ENCODE measurements around the gene DLGAP1. TPM values are rescaled to one million over a fixed set of nuclear protein-coding genes. Genes with fewer than 3 reads are reported as not detected.

Gene DLGAP1
- total RNA-seq, 1 experiment from 2014 or later: 0.39 TPM

GRCh38 chr18:3605486-3605952, 849.6 kb downstream of the DLGAP1 start:
- no peak for DNase-seq (ENCODE audit: low read depth, low spot score)
- H3K27ac ChIP-seq (ENCODE audit: low read depth, low read length): peak overlapping the region; percentile 100
- intact Hi-C loops (cut with micrococcal nuclease): no loop called here
- no peaks in the 10 kb centered on the region for H3K9me3 ChIP-seq (ENCODE audit: control insufficient read depth in 1 of 2, insufficient read depth in 1 of 2, low read depth in 1 of 2, low read length in 2 of 2)
- peaks cover 53% of the 10 kb centered on the region for H3K79me2 ChIP-seq (ENCODE audit: insufficient read depth, low read length)
- no TSS peak for BruUV-seq (replicated peaks)
- TF ChIP-seq JUND (IDR thresholded peaks at IDR 0.05) (no peak), ZNF274 (IDR thresholded peaks at IDR 0.05; ENCODE audit: low read depth, low read length) (no peak), EZH2phosphoT487 (IDR thresholded peaks at IDR 0.05; ENCODE audit: borderline replicate concordance) (no peak), ATF3 (IDR thresholded peaks at IDR 0.05) (no peak), CEBPB (IDR thresholded peaks at IDR 0.05; ENCODE audit: low read depth) (no peak), SRF (IDR thresholded peaks at IDR 0.05; ENCODE audit: low read depth) (no peak), SIN3A (IDR thresholded peaks at IDR 0.05; ENCODE audit: low read depth) (no peak), POLR2A (IDR thresholded peaks at IDR 0.05; ENCODE audit: borderline replicate concordance, extremely low read depth, insufficient read depth, insufficient read length) (no peak), ELF1 (IDR thresholded peaks at IDR 0.05; ENCODE audit: borderline replicate concordance, low read depth) (no peak), EGR1 (IDR thresholded peaks at IDR 0.05; ENCODE audit: low read depth) (no peak), CTCF (IDR thresholded peaks at IDR 0.05 in 2 of 3, conservative IDR thresholded peaks at IDR 0.05 in 1 of 3; ENCODE audit: borderline replicate concordance in 1 of 3, insufficient read depth in 1 of 3, low read depth in 2 of 3, low read length in 2 of 3) (no peak), MAX (IDR thresholded peaks at IDR 0.05) (no peak), EZH2 (IDR thresholded peaks at IDR 0.05) (no peak), TCF7L2 (IDR thresholded peaks at IDR 0.05; ENCODE audit: borderline replicate concordance, extremely low read depth, insufficient read depth, insufficient read length) (no peak), POLR2AphosphoS5 (IDR thresholded peaks at IDR 0.05; ENCODE audit: low read depth, low read length) (no peak), CBX3 (IDR thresholded peaks at IDR 0.05; ENCODE audit: low read depth) (no peak), FOSL1 (IDR thresholded peaks at IDR 0.05; ENCODE audit: low read depth) (no peak), ZFX (IDR thresholded peaks at IDR 0.05) (no peak), SP1 (IDR thresholded peaks at IDR 0.05; ENCODE audit: low read depth) (no peak)
- TF ChIP-seq, protein P1, sequence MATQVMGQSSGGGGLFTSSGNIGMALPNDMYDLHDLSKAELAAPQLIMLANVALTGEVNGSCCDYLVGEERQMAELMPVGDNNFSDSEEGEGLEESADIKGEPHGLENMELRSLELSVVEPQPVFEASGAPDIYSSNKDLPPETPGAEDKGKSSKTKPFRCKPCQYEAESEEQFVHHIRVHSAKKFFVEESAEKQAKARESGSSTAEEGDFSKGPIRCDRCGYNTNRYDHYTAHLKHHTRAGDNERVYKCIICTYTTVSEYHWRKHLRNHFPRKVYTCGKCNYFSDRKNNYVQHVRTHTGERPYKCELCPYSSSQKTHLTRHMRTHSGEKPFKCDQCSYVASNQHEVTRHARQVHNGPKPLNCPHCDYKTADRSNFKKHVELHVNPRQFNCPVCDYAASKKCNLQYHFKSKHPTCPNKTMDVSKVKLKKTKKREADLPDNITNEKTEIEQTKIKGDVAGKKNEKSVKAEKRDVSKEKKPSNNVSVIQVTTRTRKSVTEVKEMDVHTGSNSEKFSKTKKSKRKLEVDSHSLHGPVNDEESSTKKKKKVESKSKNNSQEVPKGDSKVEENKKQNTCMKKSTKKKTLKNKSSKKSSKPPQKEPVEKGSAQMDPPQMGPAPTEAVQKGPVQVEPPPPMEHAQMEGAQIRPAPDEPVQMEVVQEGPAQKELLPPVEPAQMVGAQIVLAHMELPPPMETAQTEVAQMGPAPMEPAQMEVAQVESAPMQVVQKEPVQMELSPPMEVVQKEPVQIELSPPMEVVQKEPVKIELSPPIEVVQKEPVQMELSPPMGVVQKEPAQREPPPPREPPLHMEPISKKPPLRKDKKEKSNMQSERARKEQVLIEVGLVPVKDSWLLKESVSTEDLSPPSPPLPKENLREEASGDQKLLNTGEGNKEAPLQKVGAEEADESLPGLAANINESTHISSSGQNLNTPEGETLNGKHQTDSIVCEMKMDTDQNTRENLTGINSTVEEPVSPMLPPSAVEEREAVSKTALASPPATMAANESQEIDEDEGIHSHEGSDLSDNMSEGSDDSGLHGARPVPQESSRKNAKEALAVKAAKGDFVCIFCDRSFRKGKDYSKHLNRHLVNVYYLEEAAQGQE (IDR thresholded peaks at IDR 0.05; ENCODE audit: low read depth): no peak
- no peaks in the 10 kb centered on the region for H3K9me2 ChIP-seq (ENCODE audit: insufficient read depth)
- CTCF ChIA-PET: interaction anchor here (0.7 to 2.0 kb wide), 2 partner anchors 61 to 166 kb away, joined by 3 to 13 read pairs; no protein-coding TSS in a partner anchor
- POLR2A ChIA-PET: interaction anchor here (0.7 to 10.2 kb wide), 11 partner anchors 9 to 61 kb away, joined by 3 to 126 read pairs (median 9); no protein-coding TSS in a partner anchor
- no peaks in the 10 kb centered on the region for H3K27me3 ChIP-seq (ENCODE audit: insufficient read depth, low read length)
- H3K9ac ChIP-seq (ENCODE audit: low read length): peak overlapping the region; percentile 79
- ATAC-seq: no peak
- peak overlapping the region; percentile 38 to 46 for H3K4me3 ChIP-seq (replicated peaks in 1 of 2; ENCODE audit: low read depth in 1 of 2, low read length in 2 of 2)
- H3K4me1 ChIP-seq (ENCODE audit: control insufficient read depth in 1 of 2, insufficient read depth in 2 of 2, low read length in 2 of 2): peaks cover 82 to 95% of the 10 kb centered on the region in 2 experiments
- peak overlapping the region; percentile 78 for H3K4me2 ChIP-seq (ENCODE audit: low read length)
- RAD21 ChIA-PET (ENCODE audit: low non-redundant PET in 1 of 2, low total read pairs in 2 of 2, uncharacterized antibody in 2 of 2, unreplicated experiment in 2 of 2): interaction anchor here in 1 of 2 experiments (0.9 kb wide), 1 partner anchor 47 kb away, joined by 3 read pairs; no protein-coding TSS in a partner anchor
- no peaks in the 10 kb centered on the region for H4K20me1 ChIP-seq (ENCODE audit: insufficient read depth)
- H3K36me3 ChIP-seq (ENCODE audit: control insufficient read depth in 1 of 2, insufficient read depth in 2 of 2, low read length in 2 of 2): peaks cover 0 to 5% of the 10 kb centered on the region in 2 experiments; a peak in 1 of 4 replicates
- no peak overlapping the region for H2AFZ ChIP-seq (ENCODE audit: low read depth, low read length, poor library complexity, severe bottlenecking)

Measured in HCT116 (cell line).